Muscle layer of duodenum (tissue), 2 donors: ENCODE results near the gene PSME1.

ENCODE experiments used
- H3K27ac ChIP-seq: one replicate; pipeline ENCODE4 v1.7.0; 2013; ENCODE audit warnings: mild to moderate bottlenecking, low read length
- H3K27me3 ChIP-seq: one replicate; pipeline ENCODE4 v1.7.0; 2013; ENCODE audit warnings: low read depth, mild to moderate bottlenecking, control low read depth, low read length
- H3K36me3 ChIP-seq, 2 donors: one replicate each; pipeline ENCODE4 v1.7.0; 2013; ENCODE audit warnings: low read length in 2 of 2, control low read depth in 1 of 2, mild to moderate bottlenecking in 1 of 2; ENCODE audit not compliant: insufficient read depth in 2 of 2, control insufficient read depth in 1 of 2
- H3K4me1 ChIP-seq, 2 donors: one replicate each; pipeline ENCODE4 v1.7.0; 2013; ENCODE audit warnings: low read length in 2 of 2, mild to moderate bottlenecking in 2 of 2, control low read depth in 1 of 2, moderate library complexity in 1 of 2; ENCODE audit not compliant: insufficient read depth in 2 of 2, control insufficient read depth in 1 of 2
- H3K4me3 ChIP-seq, 2 donors: one replicate each; pipeline ENCODE4 v1.7.0; 2013; ENCODE audit warnings: low read length in 2 of 2, low read depth in 1 of 2, mild to moderate bottlenecking in 1 of 2
- H3K9me3 ChIP-seq, 2 donors: one replicate each; pipeline ENCODE4 v1.7.0; 2013; ENCODE audit warnings: low read length in 2 of 2, control low read depth in 1 of 2, mild to moderate bottlenecking in 1 of 2; ENCODE audit not compliant: control insufficient read depth in 1 of 2
- donor health status: healthy.

Gene PSME1

DNA sequence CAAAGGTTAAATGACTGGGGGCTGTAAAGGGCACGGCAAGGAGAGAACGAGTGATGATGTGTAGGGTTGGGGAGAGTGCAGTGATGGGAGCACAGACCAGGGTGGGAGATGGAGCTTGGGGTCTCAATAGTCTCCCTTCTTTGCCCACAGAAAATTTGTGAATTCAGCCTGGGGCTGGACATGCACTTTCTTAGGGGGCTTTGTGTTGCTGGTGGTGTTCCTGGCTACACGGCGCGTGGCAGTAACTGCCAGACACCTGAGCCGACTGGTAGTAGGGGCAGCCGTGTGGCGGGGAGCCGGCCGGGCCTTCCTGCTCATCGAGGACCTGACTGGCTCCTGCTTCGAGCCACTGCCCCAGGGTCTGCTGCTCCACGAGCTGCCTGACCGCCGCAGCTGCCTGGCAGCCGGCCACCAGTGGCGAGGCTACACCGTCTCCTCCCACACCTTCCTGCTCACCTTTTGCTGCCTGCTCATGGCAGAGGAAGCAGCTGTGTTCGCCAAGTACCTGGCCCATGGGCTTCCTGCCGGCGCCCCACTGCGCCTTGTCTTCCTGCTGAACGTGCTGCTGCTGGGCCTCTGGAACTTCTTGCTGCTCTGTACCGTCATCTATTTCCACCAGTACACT, 3.8 kb upstream of the PSME1 start:
- Histone ChIP-seq H3K9me3 (no peaks in the 10 kb centered on the region), H3K36me3 (no peaks in the 10 kb centered on the region), H3K4me3 (no peak overlapping the region), H3K4me1 (peaks cover 10 to 14% of the 10 kb centered on the region in 2 donors), H3K27me3 (no peaks in the 10 kb centered on the region), H3K27ac (no peak overlapping the region)

- H3K4me3 ChIP-seq: no peak overlapping the region
- peaks cover 14 to 22% of the 10 kb centered on the region in 2 donors for H3K4me1 ChIP-seq
- peaks cover 4 to 7% of the 10 kb centered on the region in 2 donors for H3K36me3 ChIP-seq
- H3K27me3 ChIP-seq: no peaks in the 10 kb centered on the region
- no peak overlapping the region for H3K27ac ChIP-seq
- H3K9me3 ChIP-seq: no peaks in the 10 kb centered on the region
These were observed 3.0 kb upstream of the PSME1 start for GRCh38 chr14:24132976-24133375.

GRCh38 chr14:24133735-24134134, 2.3 kb upstream of the PSME1 start:
- no peaks in the 10 kb centered on the region for H3K9me3 ChIP-seq
- H3K4me3 ChIP-seq: no peak overlapping the region
- no peak overlapping the region for H3K27ac ChIP-seq
- H3K27me3 ChIP-seq: no peaks in the 10 kb centered on the region
- peaks cover 14 to 27% of the 10 kb centered on the region in 2 donors for H3K4me1 ChIP-seq
- H3K36me3 ChIP-seq: peaks cover 12 to 13% of the 10 kb centered on the region in 2 donors

GRCh38 chr14:24135584-24135833, 485 bp upstream of the PSME1 start:
- H3K4me3 ChIP-seq: peak overlapping the region; percentile 71 to 96
- H3K4me1 ChIP-seq: peaks cover 14 to 41% of the 10 kb centered on the region in 2 donors
- peak overlapping the region; percentile 72 for H3K27ac ChIP-seq
- no peaks in the 10 kb centered on the region for H3K9me3 ChIP-seq
- peaks cover 20 to 22% of the 10 kb centered on the region in 2 donors for H3K36me3 ChIP-seq
- no peaks in the 10 kb centered on the region for H3K27me3 ChIP-seq

DNA sequence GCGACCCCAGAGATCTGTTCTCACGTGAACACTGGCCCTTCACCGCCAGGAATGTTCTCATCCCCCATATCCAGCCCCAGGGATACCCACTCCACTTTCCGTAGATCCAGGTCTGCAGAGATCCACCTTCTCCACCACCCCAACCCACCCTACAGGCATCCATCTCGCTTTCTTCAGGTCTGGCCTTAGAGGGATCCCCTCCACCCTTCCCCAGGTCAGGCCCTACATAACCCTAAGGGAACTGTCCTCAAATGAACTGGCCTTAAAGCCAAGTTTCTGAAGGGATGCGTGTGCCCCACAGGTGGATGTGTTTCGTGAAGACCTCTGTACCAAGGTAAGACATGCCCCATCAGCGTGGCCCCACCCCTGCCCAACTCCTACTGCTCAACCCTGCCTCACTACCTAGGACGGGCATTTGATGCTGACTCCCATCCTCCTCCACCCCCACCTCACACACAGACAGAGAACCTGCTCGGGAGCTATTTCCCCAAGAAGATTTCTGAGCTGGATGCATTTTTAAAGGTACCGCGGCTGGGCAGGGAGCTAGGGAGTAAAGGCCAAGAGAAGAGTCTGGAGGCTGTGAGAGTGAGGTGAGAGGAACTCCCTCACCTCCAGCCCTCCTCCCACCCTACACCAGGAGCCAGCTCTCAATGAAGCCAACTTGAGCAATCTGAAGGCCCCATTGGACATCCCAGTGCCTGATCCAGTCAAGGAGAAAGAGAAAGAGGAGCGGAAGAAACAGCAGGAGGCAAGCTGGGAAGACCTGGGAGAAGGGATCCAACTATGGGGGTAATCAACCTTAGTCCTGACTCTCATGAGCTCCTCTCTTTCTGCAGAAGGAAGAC, 912 bp downstream of the PSME1 start:
- Histone ChIP-seq H3K27ac (peak overlapping the region; percentile 81), H3K4me1 (peaks cover 14 to 44% of the 10 kb centered on the region in 2 donors), H3K9me3 (no peaks in the 10 kb centered on the region), H3K27me3 (no peaks in the 10 kb centered on the region), H3K36me3 (peaks cover 20 to 22% of the 10 kb centered on the region in 2 donors), H3K4me3 (peak overlapping the region; percentile 63 to 96)

DNA sequence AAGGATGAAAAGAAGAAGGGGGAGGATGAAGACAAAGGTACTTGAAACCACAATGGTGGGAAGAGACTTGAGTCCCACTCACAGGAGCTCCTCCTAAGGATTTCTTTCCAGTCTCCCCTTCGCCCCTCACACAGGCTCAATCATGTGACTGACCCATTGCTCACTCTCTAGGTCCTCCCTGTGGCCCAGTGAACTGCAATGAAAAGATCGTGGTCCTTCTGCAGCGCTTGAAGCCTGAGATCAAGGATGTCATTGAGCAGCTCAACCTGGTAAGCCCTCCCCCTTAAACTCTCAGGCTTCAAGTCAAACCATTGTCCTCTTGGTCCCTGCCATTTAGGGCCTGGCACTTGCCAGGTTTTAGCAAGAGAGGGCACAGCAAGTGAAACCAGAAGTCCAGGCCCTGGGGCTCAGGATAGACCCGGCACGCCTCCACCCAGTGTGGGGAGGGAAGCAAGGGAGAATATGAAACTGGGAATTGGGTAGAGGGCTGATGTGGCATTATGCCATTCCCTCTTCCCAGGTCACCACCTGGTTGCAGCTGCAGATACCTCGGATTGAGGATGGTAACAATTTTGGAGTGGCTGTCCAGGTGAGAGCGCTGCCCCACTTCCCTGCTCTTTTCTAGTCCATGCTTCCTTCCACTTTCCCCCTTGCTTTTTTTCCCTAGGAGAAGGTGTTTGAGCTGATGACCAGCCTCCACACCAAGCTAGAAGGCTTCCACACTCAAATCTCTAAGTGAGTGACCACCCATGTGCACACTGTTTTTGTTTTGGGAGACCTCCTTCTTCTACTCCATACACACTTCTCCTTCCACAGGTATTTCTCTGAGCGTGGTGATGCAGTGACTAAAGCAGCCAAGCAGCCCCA, 1.8 kb downstream of the PSME1 start:
- H3K4me1 ChIP-seq: peaks cover 14 to 49% of the 10 kb centered on the region in 2 donors
- peak overlapping the region in 1 of 2 donors; percentile 63 for H3K4me3 ChIP-seq
- H3K27me3 ChIP-seq: no peaks in the 10 kb centered on the region
- no peaks in the 10 kb centered on the region for H3K9me3 ChIP-seq
- peaks cover 20 to 22% of the 10 kb centered on the region in 2 donors for H3K36me3 ChIP-seq
- no peak overlapping the region for H3K27ac ChIP-seq

DNA sequence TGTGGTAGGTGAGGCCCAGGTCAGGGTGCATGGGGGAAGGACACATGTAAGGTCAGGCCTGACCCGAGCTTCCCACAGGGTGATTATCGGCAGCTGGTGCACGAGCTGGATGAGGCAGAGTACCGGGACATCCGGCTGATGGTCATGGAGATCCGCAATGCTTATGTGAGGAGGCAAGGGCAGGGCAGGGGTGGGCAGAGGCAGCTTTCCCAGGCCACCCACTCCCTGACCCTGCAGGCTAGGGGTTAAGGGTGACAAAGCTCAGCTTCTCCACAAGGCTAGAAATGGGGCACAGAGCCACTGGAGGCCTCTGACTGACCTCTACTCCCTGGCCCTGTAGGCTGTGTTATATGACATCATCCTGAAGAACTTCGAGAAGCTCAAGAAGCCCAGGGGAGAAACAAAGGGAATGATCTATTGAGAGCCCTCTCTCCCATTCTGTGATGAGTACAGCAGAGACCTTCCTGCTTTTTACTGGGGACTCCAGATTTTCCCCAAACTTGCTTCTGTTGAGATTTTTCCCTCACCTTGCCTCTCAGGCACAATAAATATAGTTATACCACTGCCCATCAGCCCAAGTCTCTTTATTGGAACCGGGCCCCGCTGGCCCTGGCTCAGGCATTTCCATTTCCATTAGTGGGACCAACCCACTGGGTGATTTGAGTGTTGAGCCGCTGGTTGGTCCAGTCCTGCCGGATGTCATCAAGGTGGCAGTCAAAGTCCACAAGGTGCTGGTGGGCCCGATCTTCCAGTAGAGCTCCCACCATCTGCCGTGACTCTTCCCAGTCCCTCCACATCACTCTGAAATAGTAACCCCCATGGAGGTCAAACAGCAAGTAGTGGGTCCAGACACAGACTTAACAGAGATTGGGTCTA, 2.6 kb downstream of the PSME1 start:
- peaks cover 14 to 49% of the 10 kb centered on the region in 2 donors for H3K4me1 ChIP-seq
- no peaks in the 10 kb centered on the region for H3K27me3 ChIP-seq
- no peak overlapping the region for H3K27ac ChIP-seq
- no peaks in the 10 kb centered on the region for H3K9me3 ChIP-seq
- no peak overlapping the region for H3K4me3 ChIP-seq
- H3K36me3 ChIP-seq: peaks cover 20 to 27% of the 10 kb centered on the region in 2 donors

DNA sequence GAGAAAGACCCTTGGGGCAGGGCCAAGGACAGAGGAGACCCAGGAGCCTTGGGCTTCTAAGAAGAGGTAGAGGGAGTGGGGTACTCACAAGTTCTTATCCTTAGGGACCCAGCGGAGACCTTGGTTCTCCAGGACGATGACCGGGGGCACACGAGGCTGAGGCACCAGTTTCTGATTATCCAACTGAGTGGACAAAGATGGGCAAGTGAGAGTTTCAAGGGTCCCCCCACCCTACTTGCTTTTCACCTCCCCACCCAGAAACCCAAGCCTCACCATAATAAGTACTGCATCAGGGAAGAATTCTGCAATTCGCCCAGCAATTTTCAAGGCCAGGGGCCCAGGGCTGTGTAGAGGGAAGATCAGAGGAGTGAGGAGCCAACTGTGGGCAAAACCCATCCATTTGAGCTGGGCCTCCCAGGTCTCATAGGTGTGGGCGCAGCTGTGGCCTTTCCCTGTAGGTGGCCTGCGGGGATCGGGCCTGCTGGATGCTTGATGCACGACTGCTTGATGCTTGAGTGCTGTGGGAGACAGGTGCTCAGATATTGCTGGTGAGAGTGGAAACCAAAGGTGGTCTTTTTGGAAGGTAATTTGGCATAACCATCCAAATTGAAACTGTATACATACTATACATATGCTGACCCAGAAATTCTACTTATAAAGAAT, 3.4 kb downstream of the PSME1 start:
- Histone ChIP-seq H3K27ac (no peak overlapping the region), H3K4me3 (peak overlapping the region in 1 of 2 donors; percentile 3), H3K4me1 (peaks cover 14 to 49% of the 10 kb centered on the region in 2 donors), H3K27me3 (no peaks in the 10 kb centered on the region), H3K9me3 (no peaks in the 10 kb centered on the region), H3K36me3 (peaks cover 20 to 34% of the 10 kb centered on the region in 2 donors)

DNA sequence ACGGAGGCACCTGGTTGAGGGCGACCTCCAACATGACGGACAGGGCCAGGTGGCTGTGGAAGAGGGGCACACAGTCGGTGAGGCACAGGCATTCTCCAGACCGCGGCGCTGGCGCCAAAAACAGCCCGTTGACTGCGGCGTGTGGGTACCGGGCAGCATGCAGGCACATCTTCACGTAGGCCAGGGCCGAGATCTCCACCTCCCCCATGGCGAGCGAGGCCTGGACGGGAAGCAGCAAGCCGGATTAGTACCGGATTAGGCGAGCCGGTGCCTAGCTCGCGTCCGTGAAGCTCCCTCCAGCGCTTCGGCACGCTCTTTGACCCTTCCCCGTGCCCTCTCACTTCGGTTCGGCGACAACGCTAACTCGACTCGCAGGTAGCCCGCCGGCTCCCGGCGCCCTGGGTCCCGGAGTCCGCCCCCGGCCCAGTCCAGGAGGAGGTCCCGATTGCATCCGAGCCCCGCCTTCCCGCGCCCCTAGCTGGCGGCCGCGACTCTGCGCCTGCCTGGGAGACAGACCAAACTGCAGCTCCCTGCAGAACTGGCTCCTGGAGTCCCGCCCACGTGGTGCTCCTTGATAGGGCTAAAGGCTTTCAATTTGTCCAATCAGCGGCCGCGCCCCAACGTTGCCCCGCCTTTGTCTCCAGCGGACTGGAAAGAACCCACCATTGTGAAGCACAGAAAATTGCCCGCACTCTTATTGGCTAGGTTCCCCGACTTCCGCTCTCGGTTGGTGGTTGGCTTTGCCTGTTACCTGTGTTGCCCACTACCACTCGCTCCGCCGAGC, 5.3 kb downstream of the PSME1 start, which contains the start of gene EMC9:
TSS of gene EMC9 (minus strand) at position 495 of the 784 bp plus-strand sequence. CDS start at position 208, 287 bp downstream.
- Histone ChIP-seq H3K4me1 (peaks cover 18 to 57% of the 10 kb centered on the region in 2 donors), H3K9me3 (no peaks in the 10 kb centered on the region), H3K4me3 (peak within 1 kb of the TSS; percentile 84 to 91), H3K27me3 (no peaks in the 10 kb centered on the region), H3K27ac (peak within 1 kb of the TSS; percentile 46), H3K36me3 (peaks cover 20 to 34% of the 10 kb centered on the region in 2 donors)
